Omental fat pad (tissue), 4 donors: Measurements from ENCODE around the gene RAPH1. TPM values are rescaled to one million over a fixed set of nuclear protein-coding genes. Genes with fewer than 3 reads are reported as not detected.
A peak's percentile ranks its signal among the peaks of the same experiment; 100 is the strongest.

ENCODE experiments used
- ATAC-seq: fragments of 150-250 bp; one replicate; pipeline ENCODE4 v1.9.1; 2016; ENCODE audit warnings: mild to moderate bottlenecking, moderate library complexity; ENCODE audit not compliant: low FRiP score
- DNase-seq: peaks from one replicate; pipeline ENCODE4 v3.0.0-alpha.2; 2019; ENCODE audit warnings: low spot score
- CTCF ChIP-seq, 3 donors: fragments of 450-650 bp; IDR thresholded peaks; one replicate each; pipeline ENCODE4 v1.5.1; 2016 to 2017; ENCODE audit warnings: antibody characterized with exemption in 3 of 3, mild to moderate bottlenecking in 3 of 3, moderate library complexity in 2 of 3
- total RNA-seq, 4 donors: library from RNA; depleted of rRNA; stranded (reverse); fragments of >200 nt; gene quantifications; one replicate each; pipeline ENCODE4 v1.1.0, GENCODE V29; 2016

The RAPH1 gene
- total RNA-seq, 4 donors from 2014 or later, result 38.1 to 86.1 (median 65.6) TPM

- DNase-seq (no peak), ATAC-seq (no peak)
- TF ChIP-seq CTCF (IDR thresholded peaks at IDR 0.05), result no peak
Measured at GRCh38 chr2:203579730-203580129, 44.6 kb upstream of the RAPH1 start.

- no peak for TF ChIP-seq CTCF (IDR thresholded peaks at IDR 0.05)
- peak; percentile 76 for ATAC-seq
- DNase-seq, result no peak
Measured at GRCh38 chr2:203578759-203579643, 43.9 kb upstream of the RAPH1 start.

- ATAC-seq, result no peak
- no peak for TF ChIP-seq CTCF (IDR thresholded peaks at IDR 0.05)
- no peak for DNase-seq
Measured at GRCh38 chr2:203574824-203575223, 39.7 kb upstream of the RAPH1 start.

- DNase-seq (no peak), ATAC-seq (no peak)
- no peak for TF ChIP-seq CTCF (IDR thresholded peaks at IDR 0.05)
Measured at GRCh38 chr2:203572316-203572715, 37.2 kb upstream of the RAPH1 start.

GRCh38 chr2:203569677-203570316 lies 34.7 kb upstream of the RAPH1 start:
- TF ChIP-seq CTCF (IDR thresholded peaks at IDR 0.05), result no peak
- ATAC-seq (no peak), DNase-seq (no peak)

GRCh38 chr2:203567691-203568090 lies 32.6 kb upstream of the RAPH1 start:
- DNase-seq (no peak), ATAC-seq (no peak)
- TF ChIP-seq CTCF (IDR thresholded peaks at IDR 0.05), result no peak
